CD4-positive, alpha-beta T cell treated with Interleukin-17A for 1 hour (primary cell): ENCODE results near the gene SORCS1.
"Not testable (repeated sequence)": the region's sequence is repeated elsewhere in the genome, so short reads cannot be mapped to it uniquely, and the experiment has no call there.

Experiments used
- DNase-seq: peaks from one replicate; pipeline ENCODE4 v3.0.0-alpha.2; 2020

Gene SORCS1

DNA sequence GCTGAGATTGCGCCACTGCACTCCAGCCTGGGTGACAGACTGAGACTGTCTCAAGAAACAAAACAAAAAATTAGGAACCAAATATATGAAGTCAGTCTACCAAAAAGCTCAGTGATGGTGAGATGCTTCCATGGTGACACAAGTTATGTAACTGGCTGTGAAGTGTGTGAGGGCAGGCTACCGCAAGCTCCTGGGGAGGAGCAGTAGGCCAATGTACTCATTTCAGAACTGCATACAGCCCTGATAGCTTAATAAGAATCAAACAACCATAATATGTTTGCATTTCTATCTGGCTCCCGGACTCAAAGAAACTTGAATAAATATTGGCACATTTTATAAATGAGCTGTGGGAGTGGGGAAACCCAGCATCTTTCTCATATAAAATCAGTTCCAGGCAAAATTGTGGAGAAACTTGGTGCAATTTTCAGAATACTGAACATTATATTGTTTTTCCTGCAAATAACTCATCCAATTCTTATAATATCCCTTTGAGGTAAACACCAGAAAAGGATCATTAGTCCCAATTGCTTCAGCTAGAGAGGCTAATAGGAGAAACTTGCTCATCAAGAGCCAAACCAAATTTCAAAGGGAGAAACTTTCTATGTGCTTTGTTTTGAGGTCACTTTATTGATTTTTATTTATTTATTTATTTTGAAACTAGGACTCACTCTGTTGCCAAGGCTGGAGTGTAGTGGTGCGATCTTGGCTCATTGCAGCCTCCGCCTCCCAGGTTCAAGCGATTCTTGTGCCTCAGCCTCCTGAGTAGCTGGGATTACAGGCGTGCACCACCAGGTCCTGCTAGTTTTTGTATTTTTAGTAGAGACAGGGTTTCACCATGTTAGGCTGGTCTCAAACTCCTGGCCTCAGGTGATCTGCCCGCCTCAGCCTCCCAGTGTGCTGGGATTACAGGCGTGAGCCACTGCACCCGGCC lies 127.0 kb downstream of the SORCS1 start:
- no peak for DNase-seq

DNA sequence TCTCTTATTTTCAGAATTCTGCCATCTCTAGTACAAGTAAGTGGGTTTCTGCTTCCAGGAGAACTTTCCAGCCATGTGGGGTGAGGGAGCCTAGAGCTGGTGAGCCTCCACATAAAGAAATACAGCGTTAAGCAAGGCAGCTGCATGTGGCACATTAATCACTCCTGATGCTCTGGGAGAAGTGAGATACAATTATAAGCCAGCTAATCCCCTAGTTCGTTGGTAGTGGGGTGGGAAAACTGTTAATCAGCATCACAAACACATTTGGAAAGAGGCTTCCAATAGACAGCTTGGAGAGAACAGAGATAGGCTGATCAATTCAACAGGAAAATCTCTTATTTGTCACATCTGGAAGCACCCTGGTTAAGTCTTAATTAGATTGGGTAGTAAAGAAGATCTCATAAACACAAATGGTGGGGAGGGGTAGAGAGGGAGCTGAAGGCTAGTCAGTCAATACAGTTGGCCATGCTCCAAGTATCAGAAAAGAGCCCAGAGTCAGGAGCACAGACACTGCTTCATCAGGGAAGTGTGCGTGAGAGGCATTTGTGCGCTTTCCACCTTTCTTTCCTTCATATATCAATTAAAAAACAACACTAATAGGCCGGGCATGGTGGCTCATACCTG lies 130.6 kb downstream of the SORCS1 start:
- DNase-seq, result no peak

GRCh38 chr10:107032700-107033401 lies 131.7 kb downstream of the SORCS1 start:
- no peak for DNase-seq

DNA sequence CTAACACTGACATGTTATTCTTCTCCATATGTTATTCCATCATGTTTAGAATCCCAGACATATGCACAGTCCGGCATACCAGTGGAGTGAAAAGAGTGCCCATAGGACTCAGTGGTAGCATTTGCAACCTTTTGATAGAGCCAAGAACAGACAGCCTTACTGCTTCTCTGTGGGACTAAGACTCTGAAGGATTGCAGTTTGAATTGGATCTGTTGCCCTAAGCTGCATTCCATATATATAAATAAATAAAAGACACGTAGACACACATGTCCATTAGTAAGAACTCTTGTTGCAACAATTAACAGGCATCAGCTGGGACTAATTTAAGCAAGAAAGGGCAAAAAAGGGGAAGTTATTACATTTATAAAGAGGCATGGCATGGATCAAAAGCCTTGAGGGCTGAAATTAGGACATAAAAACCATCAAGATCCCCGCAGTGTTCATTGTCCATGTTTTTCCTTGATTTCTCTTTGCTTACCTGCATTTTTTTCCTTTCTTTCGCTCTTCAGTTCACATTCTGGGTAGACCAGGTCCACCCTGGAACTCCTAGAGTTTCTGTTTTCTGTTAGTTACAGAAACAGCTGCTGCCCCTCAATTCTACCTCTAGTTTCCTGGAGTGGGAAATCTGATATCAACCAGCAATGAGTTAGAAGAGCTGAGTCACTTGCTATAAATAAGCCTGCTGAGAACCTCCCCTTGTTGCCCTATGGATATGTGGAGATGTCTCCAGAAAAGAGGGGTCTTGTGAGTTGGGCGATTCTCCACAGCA lies 132.4 kb downstream of the SORCS1 start:
- DNase-seq, result no peak

GRCh38 chr10:107028236-107028635 lies 136.3 kb downstream of the SORCS1 start:
- no peak for DNase-seq

GRCh38 chr10:107025676-107026075 lies 138.8 kb downstream of the SORCS1 start:
- no peak for DNase-seq

DNA sequence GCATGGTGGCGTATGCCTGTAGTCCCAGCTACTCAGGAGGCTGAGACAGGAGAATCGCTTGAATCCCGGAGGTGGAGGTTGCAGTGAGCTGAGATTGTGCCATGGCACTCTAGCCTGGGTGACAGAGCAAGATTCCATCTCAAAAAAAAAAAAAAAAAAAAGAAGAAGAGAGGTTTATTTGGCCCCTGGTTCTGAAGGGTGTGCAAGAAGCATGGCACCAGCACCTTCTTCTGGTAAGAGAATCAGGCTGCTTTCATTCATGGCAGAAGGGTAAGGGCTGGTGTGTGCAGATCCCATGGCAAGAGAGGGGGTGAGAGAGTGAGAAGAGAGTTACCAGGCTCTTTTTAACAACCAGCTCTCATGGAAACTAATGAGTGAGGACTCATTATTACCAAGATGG lies 140.5 kb downstream of the SORCS1 start:
- not testable (repeated sequence) for DNase-seq

DNA sequence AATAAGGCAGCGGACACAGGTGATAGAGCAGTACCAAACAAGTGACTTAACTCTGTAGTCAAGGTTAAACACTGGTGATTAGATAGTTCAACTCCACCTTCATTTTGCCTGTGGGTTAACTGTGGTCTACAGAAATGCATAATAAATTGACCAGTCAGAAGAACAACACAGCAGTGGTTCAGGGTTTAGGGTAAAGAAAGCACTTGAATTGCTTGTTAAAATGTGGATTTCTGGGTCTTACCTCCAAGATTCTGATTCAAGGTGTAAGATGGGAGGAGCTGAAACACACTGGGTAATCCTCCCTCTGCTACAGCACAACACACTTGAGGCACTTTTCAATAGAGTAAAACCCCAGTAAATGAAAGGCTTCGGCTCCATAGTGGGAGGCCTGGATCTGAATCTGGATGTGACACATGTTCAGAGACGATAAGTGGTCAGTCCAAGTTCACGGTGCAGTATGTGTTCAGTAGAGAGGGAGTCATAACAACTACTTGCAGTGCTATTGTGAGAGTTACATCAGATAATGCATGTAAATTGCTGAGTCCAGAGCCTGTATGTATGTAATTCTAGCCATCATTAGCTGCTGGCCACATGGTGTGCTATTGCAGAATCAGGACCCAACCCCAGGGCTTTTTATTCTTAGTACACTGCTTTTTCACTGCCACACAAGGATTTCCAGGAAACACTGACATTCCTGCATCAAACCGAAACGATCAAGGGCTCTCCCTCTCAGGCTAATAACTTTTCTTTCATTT lies 141.7 kb downstream of the SORCS1 start:
- DNase-seq, result no peak

DNA sequence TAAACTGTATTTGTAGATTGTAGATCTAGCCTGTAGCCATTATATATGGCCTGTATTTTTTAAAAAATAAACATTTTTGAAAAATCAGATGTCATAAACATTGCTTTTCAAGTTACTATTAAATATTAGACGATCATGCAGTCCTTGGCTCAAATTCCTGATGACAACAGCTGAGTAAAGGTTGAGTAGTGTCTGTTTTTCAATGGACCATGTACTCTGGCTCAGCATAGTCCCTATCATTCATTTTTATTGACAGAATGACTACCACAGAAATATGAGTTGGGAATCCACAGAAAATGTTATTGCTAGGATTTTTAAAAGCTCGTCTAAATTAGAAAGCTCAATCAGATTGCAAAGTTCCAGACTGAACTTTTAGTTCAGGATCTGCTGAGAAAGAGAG lies 145.4 kb downstream of the SORCS1 start:
- DNase-seq, result no peak

- DNase-seq, result no peak
These were observed 151.1 kb downstream of the SORCS1 start for GRCh38 chr10:107013258-107014006.

- no peak for DNase-seq
These were observed 152.5 kb downstream of the SORCS1 start for GRCh38 chr10:107011992-107012391.

DNA sequence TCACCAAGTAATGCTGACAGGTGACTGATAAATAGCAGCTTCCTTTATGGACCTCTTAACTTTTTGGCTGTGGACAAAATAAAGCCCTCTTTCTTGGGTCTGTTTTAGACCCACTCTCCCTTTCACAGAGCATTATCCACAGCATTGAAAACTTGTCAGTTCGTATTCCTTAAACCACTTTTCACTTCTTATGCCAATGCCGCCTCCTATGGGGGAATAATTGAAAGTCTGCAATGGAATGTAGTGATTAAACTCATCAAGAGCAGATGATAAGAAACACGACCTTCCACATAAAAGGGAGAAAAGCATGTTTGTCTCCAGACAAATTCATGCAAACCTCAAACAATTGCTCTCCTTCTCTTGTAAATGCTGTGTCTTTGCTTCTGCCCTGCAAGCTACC lies 153.4 kb downstream of the SORCS1 start:
- no peak for DNase-seq

- no peak for DNase-seq
These were observed 154.0 kb downstream of the SORCS1 start for GRCh38 chr10:107010531-107010930.

- no peak for DNase-seq
These were observed 160.1 kb downstream of the SORCS1 start for GRCh38 chr10:107004362-107004761.

- DNase-seq, result no peak
These were observed 162.4 kb downstream of the SORCS1 start for GRCh38 chr10:107002068-107002467.

DNA sequence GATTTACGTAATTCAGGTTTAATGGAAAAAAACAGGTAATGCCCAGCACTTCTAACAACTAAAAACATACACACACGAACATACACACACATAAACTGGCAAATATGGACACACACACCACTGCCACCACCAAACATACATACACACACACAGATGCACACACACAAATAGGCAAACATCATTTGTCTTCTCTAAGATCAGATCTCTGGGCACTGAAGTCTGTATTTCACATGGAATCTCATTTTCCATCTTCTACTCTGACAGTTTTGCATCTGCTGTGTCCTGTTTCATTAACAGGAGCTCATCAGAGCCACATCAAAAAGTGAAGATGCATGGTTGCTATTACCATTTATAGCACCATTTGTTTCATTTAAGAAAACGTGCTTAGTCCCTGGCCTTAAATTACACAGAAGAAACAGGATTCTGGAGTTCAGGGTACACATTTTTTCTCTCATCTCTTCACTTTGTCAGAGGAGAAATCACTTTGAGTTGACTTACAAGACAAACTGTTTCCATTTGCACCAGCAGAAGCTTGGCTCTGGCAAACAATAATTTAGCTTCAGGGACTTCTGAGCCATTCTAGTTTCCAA lies 165.3 kb downstream of the SORCS1 start:
- no peak for DNase-seq

DNA sequence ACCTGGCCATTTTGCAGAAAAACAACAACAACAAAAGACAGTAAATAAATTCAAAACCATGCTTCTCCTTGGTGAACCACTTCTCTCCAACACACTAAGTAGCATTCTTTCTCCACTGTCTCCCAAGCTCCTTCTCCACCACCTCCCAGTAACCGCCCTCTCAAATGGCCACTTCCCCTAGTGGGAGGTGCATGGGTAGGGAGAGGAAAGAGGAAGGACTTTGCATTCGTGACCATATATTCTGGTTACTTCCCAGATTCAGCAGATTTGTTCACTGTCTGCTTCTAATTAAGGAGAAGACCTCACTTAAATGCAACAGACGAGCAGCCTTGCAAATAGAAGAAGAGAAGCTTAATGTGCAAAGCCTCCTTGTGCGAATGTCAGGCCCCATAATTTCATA lies 166.8 kb downstream of the SORCS1 start:
- peak; percentile 5 for DNase-seq

- DNase-seq, result no peak
These were observed 168.0 kb downstream of the SORCS1 start for GRCh38 chr10:106996510-106996909.

- DNase-seq, result no peak
These were observed 172.5 kb downstream of the SORCS1 start for GRCh38 chr10:106992055-106992454.

DNA sequence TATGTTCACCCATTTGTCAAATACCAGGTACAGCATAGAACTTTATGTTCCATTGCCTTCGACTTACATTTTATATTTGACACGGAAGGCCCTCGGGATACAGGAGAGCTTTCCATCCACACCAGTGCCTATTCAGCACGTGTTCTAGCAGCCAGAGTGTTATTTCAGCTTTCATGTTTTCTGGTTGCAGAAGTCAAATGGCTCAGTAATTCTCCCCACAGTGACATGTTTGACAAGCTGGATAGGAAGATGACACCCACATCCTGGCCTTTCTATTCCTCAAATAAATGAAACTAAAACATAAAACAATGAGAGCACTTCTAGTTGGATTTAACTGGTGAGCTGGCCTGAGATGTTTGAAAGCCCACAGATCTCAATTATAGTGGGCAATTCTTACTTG lies 173.4 kb downstream of the SORCS1 start:
- no peak for DNase-seq

GRCh38 chr10:106987362-106987761 lies 177.1 kb downstream of the SORCS1 start:
- DNase-seq, result no peak
